Liver (tissue), 9 donors: Measurements from ENCODE around the gene ATP2C2. TPM values are rescaled to one million over a fixed set of nuclear protein-coding genes. Genes with fewer than 3 reads are reported as not detected.

Experiments used
- DNase-seq: peaks from one replicate; pipeline ENCODE4 v3.0.0-alpha.2; 2017; ENCODE audit warnings: low spot score
- H3K27ac ChIP-seq, 2 donors: one replicate each; pipeline ENCODE4 v1.7.0; 2013; ENCODE audit warnings: inconsistent platforms in 2 of 2, low read length in 2 of 2, control low read depth in 1 of 2, low read depth in 1 of 2, mild to moderate bottlenecking in 1 of 2
- H3K27me3 ChIP-seq, 4 donors: one replicate each; pipeline versions ENCODE4 v1.6.1 to v1.7.0; 2013; ENCODE audit warnings: low read length in 3 of 4, inconsistent platforms in 1 of 4, mild to moderate bottlenecking in 1 of 4, moderate library complexity in 1 of 4; ENCODE audit not compliant: control insufficient read depth in 4 of 4, insufficient read depth in 4 of 4
- H3K36me3 ChIP-seq, 4 donors: one replicate each; pipeline versions ENCODE4 v1.6.1 to v1.7.0; 2013; ENCODE audit warnings: low read length in 3 of 4, mild to moderate bottlenecking in 3 of 4, low read depth in 1 of 4, moderate library complexity in 1 of 4; ENCODE audit not compliant: control insufficient read depth in 4 of 4, insufficient read depth in 3 of 4
- H3K4me1 ChIP-seq, 4 donors: one replicate each; pipeline versions ENCODE4 v1.6.1 to v1.7.0; 2013; ENCODE audit warnings: low read length in 3 of 4, mild to moderate bottlenecking in 3 of 4, moderate library complexity in 1 of 4; ENCODE audit not compliant: control insufficient read depth in 4 of 4, insufficient read depth in 4 of 4
- H3K4me3 ChIP-seq, 3 donors: one replicate each; pipeline versions ENCODE4 v1.6.1 to v1.7.0; 2013; ENCODE audit warnings: low read length in 3 of 3, control low read depth in 1 of 3, low read depth in 1 of 3, mild to moderate bottlenecking in 1 of 3
- H3K9ac ChIP-seq, 2 donors: one replicate each; pipeline ENCODE4 v1.7.0; 2013; ENCODE audit warnings: low read length in 2 of 2, mild to moderate bottlenecking in 2 of 2, moderate library complexity in 2 of 2, control low read depth in 1 of 2, low read depth in 1 of 2
- H3K9me3 ChIP-seq, 4 donors: one replicate each; pipeline versions ENCODE4 v1.6.1 to v1.7.0; 2013; ENCODE audit warnings: low read length in 3 of 4; ENCODE audit not compliant: control insufficient read depth in 4 of 4
- ATF3 ChIP-seq: IDR thresholded peaks from 2 replicates; pipeline ENCODE4 v1.6.1; 2016; ENCODE audit warnings: antibody characterized with exemption
- CTCF ChIP-seq: fragments of 150-350 bp; IDR thresholded peaks from 2 replicates; pipeline ENCODE4 v1.5.1; 2017; ENCODE audit warnings: improper control_type of control experiment, low read depth, low read length; ENCODE audit not compliant: missing input control
- EGR1 ChIP-seq, 2 donors: IDR thresholded peaks; 2 replicates each; pipeline ENCODE4 v1.6.1; 2016 to 2018; ENCODE audit warnings: antibody characterized with exemption in 2 of 2, low read depth in 2 of 2
- FOXA1 ChIP-seq: IDR thresholded peaks from 2 replicates; pipeline ENCODE4 v1.6.1; 2016; ENCODE audit warnings: antibody characterized with exemption
- FOXA2 ChIP-seq: IDR thresholded peaks from 2 replicates; pipeline ENCODE4 v1.6.1; 2016; ENCODE audit warnings: antibody characterized with exemption
- GABPA ChIP-seq, 2 donors: IDR thresholded peaks in 1 of 2; conservative IDR thresholded peaks in 1 of 2; 2 replicates each; pipeline ENCODE4 v1.6.1; 2016; ENCODE audit warnings: antibody characterized with exemption in 2 of 2, mild to moderate bottlenecking in 1 of 2, moderate library complexity in 1 of 2
- HNF4A ChIP-seq, 2 donors: conservative IDR thresholded peaks; 2 replicates each; pipeline ENCODE4 v1.6.1; 2016; ENCODE audit warnings: antibody characterized with exemption in 2 of 2, mild to moderate bottlenecking in 2 of 2
- JUND ChIP-seq, 2 donors: IDR thresholded peaks; 2 replicates each; pipeline ENCODE4 v1.6.1; 2016; ENCODE audit warnings: antibody characterized with exemption in 2 of 2
- MAX ChIP-seq: IDR thresholded peaks from 2 replicates; pipeline ENCODE4 v1.6.1; 2016; ENCODE audit warnings: antibody characterized with exemption
- NR2F2 ChIP-seq: IDR thresholded peaks from 2 replicates; pipeline ENCODE4 v1.6.1; 2016; ENCODE audit warnings: antibody characterized with exemption
- RAD21 ChIP-seq, 2 donors: IDR thresholded peaks; 2 replicates each; pipeline ENCODE4 v1.6.1; 2016; ENCODE audit warnings: antibody characterized with exemption in 2 of 2, mild to moderate bottlenecking in 2 of 2
- RXRA ChIP-seq, 2 donors: IDR thresholded peaks; 2 replicates each; pipeline ENCODE4 v1.6.1; 2017 to 2018; ENCODE audit warnings: antibody characterized with exemption in 2 of 2, mild to moderate bottlenecking in 1 of 2
- SP1 ChIP-seq: IDR thresholded peaks from 2 replicates; pipeline ENCODE4 v1.6.1; 2018; ENCODE audit warnings: antibody characterized with exemption, mild to moderate bottlenecking
- TAF1 ChIP-seq: conservative IDR thresholded peaks from 2 replicates; pipeline ENCODE4 v1.6.1; 2016; ENCODE audit warnings: antibody characterized with exemption, mild to moderate bottlenecking
- YY1 ChIP-seq: IDR thresholded peaks from 2 replicates; pipeline ENCODE4 v1.6.1; 2016; ENCODE audit warnings: antibody characterized with exemption, mild to moderate bottlenecking
- ZBTB33 ChIP-seq: IDR thresholded peaks from 2 replicates; pipeline ENCODE4 v1.6.1; 2016; ENCODE audit warnings: antibody characterized with exemption
- WGBS: extraction: QIAGEN DNeasy Blood & Tissue Kit; methylation state at CpG from one replicate; pipeline ENCODE4 v1.1.7; 2013; 5-methylcytosine and 5-hydroxymethylcytosine counted together
- polyA plus RNA-seq, 2 donors: library from polyadenylated mRNA; stranded (reverse) in 1 of 2; unstranded in 1 of 2; fragments of 200-250 nt in 1 of 2; fragments of >200 nt in 1 of 2; fragmentation: Nextera tagmentation in 1 of 2; extraction: Ambion mirVana in 1 of 2; gene quantifications; one replicate each; pipeline versions ENCODE4 v1.2.1 to v1.2.3, GENCODE V29; 2013 to 2015
- total RNA-seq, 2 donors: library from RNA; depleted of rRNA; stranded (reverse); fragments of >200 nt; gene quantifications; one replicate each; pipeline ENCODE4 v1.2.3, GENCODE V29; 2014
- donor health status: healthy.
- donor health status: healthy.
- donor health status: healthy.
- donor health status: healthy.
- donor health status: healthy.

Gene ATP2C2
- total and polyA plus RNA-seq, 4 donors, result 0.05 to 0.33 (median 0.22) TPM

- DNase-seq, result no peak
- peaks cover 0 to 2% (median 0%) of the 10 kb centered on the region in 4 donors for H3K4me1 ChIP-seq
- no peak overlapping the region for H3K4me3 ChIP-seq
- H3K9me3 ChIP-seq, result no peaks in the 10 kb centered on the region
- no peak for TF ChIP-seq ATF3
- no peak for TF ChIP-seq ZBTB33
- no peak for TF ChIP-seq RXRA (IDR thresholded peaks at IDR 0.05)
- no peak for TF ChIP-seq GABPA (IDR thresholded peaks at IDR 0.05 in 1 of 2, conservative IDR thresholded peaks at IDR 0.05 in 1 of 2)
- TF ChIP-seq YY1, result no peak
- TF ChIP-seq HNF4A (conservative IDR thresholded peaks at IDR 0.05), result no peak
- TF ChIP-seq FOXA1, result no peak
- no peak for TF ChIP-seq EGR1 (IDR thresholded peaks at IDR 0.05; ENCODE audit: low read depth in 2 of 2)
- no peak for TF ChIP-seq JUND (IDR thresholded peaks at IDR 0.05)
- TF ChIP-seq NR2F2, result no peak
- no peak for TF ChIP-seq CTCF
- H3K9ac ChIP-seq, result no peak overlapping the region
- H3K27me3 ChIP-seq, result no peaks in the 10 kb centered on the region
- no peaks in the 10 kb centered on the region for H3K36me3 ChIP-seq
- H3K27ac ChIP-seq, result no peak overlapping the region
- WGBS, result 76% methylated on average over 8 of the region's 8 CpGs
Observed at GRCh38 chr16:84359326-84359725, 9.0 kb upstream of the ATP2C2 start.

GRCh38 chr16:84360170-84360569 is 8.2 kb upstream of the ATP2C2 start:
- DNase-seq, result no peak

More at GRCh38 chr16:84360170-84360569, 8.2 kb upstream of the ATP2C2 start:
- Histone ChIP-seq H3K27ac (no peak overlapping the region), H3K36me3 (no peaks in the 10 kb centered on the region), H3K27me3 (no peaks in the 10 kb centered on the region), H3K4me1 (peaks cover 0 to 2% (median 0%) of the 10 kb centered on the region in 4 donors), H3K9ac (no peak overlapping the region), H3K4me3 (no peak overlapping the region), H3K9me3 (no peaks in the 10 kb centered on the region)
- no peak for TF ChIP-seq EGR1 (IDR thresholded peaks at IDR 0.05; ENCODE audit: low read depth in 2 of 2)
- no peak for TF ChIP-seq RAD21 (IDR thresholded peaks at IDR 0.05)
- TF ChIP-seq TAF1, result no peak
- no peak for TF ChIP-seq YY1
- TF ChIP-seq MAX, result no peak
- no peak for TF ChIP-seq HNF4A (conservative IDR thresholded peaks at IDR 0.05)
- TF ChIP-seq FOXA2, result no peak
- no peak for TF ChIP-seq SP1
- TF ChIP-seq FOXA1, result no peak
- no peak for TF ChIP-seq GABPA (IDR thresholded peaks at IDR 0.05 in 1 of 2, conservative IDR thresholded peaks at IDR 0.05 in 1 of 2)
- TF ChIP-seq CTCF, result no peak
- no peak for TF ChIP-seq ATF3
- TF ChIP-seq ZBTB33, result no peak
- 75% methylated on average over 15 of the region's 15 CpGs for WGBS
